GM10266 (cell line): Measurements from ENCODE around the gene ZNF479.
"Not testable (repeated sequence)": the region's sequence is repeated elsewhere in the genome, so short reads cannot be mapped to it uniquely, and the experiment has no call there.

Source experiments
- DNase-seq: peaks from one replicate; pipeline ENCODE4 v3.0.0; 2012; ENCODE audit errors: extremely low spot score
- CTCF ChIP-seq: IDR thresholded peaks from 2 replicates; pipeline ENCODE4 v1.5.1; 2012; ENCODE audit warnings: mild to moderate bottlenecking, low read depth; ENCODE audit not compliant: control insufficient read depth, insufficient read depth; ENCODE audit errors: missing control alignments

Gene ZNF479

GRCh38 chr7:57132336-57132735 is at the start of gene ZNF479:
ZNF479 (minus strand) TSS chr7:57132436; CDS start chr7:57132324, 112 bp downstream.
- not testable (repeated sequence) for DNase-seq

GRCh38 chr7:57182031-57182430 is 49.8 kb upstream of the ZNF479 start:
- no peak for TF ChIP-seq CTCF
- no peak for DNase-seq

- no peak for TF ChIP-seq CTCF
- DNase-seq, result no peak
Measured at GRCh38 chr7:57181281-57181680, 49.0 kb upstream of the ZNF479 start.

GRCh38 chr7:57179776-57180415 is 47.7 kb upstream of the ZNF479 start:
- TF ChIP-seq CTCF, result no peak
- no peak for DNase-seq

GRCh38 chr7:57178768-57179139 is 46.5 kb upstream of the ZNF479 start:
- TF ChIP-seq CTCF, result no peak
- no peak for DNase-seq

- no peak for DNase-seq
Measured at GRCh38 chr7:57177856-57178767, 45.9 kb upstream of the ZNF479 start.

GRCh38 chr7:57176928-57177635 is 44.8 kb upstream of the ZNF479 start:
- no peak for TF ChIP-seq CTCF
- DNase-seq, result no peak

More at GRCh38 chr7:57177856-57178767, 45.9 kb upstream of the ZNF479 start:
- no peak for TF ChIP-seq CTCF
